ENCODE results near the gene ADAM12. TPM values are rescaled to one million over a fixed set of nuclear protein-coding genes. Genes with fewer than 3 reads are reported as not detected.

The ADAM12 gene
- total and polyA plus RNA-seq, 9 of the 15 experiments (the other 6 are each of a cell fraction or from before 2014, with no cell fraction given): not detected

DNA sequence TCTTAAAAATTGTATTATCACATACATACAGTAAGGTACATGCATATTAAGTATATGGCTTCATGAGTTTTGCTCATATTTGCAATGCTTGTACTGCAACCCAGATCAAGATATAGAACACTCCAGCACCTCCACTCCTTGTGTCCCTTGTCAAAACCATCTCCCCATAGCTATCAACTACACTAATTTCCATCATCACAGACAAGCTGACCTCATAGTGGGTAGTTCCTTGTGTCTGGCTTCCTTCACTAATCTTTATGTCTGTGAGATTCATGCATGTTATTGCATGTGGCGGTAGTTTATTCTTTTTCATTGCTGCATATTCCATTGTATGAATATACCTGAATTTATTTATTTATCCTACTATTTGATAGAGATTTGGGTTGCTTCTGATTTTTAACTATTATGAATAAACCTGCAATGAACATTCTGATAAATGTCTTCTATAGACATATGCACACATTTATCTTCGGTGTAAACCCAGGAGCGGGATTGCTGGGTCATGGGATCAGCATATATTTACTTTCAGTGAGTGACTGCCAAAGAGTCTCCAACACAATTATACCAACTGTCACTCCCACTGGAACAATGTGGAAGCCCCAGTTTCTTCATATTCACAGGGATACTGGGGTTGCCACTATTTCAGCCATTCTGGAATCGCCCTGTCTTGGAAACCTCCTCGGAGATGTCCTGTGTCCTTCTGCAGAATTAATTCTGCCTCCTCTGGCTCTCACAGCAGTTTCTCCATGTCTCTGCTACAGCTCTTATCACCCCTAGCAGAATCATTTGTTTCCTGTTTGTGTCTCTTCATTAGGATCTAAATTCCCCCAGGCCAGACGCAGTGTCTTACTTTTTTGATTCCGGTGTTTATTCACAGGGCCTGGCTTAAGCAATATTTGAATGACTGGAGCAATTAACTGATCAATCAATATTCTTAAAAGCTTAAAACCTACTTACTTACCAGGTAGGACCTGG, 14.7 kb upstream of the ADAM12 start:
- Histone ChIP-seq H2AFZ (ENCODE audit: low read depth, low read length) (no peak overlapping the region), H3K36me3 (ENCODE audit: control insufficient read depth, insufficient read depth, low read length) (no peaks in the 10 kb centered on the region), H3K9me3 (replicated peaks; ENCODE audit: control insufficient read depth, insufficient read depth, low read depth, low read length) (no peaks in the 10 kb centered on the region), H3K9ac (ENCODE audit: insufficient read depth in 1 of 2, low read depth in 2 of 2, low read length in 2 of 2) (no peak overlapping the region), H4K20me1 (replicated peaks; ENCODE audit: control insufficient read depth, insufficient read depth, low read length) (no peaks in the 10 kb centered on the region), H3K27ac (ENCODE audit: extremely low read depth, low read depth, low read length) (no peak overlapping the region), H3K4me2 (ENCODE audit: insufficient read depth, low read length) (no peak overlapping the region), H3K9me1 (ENCODE audit: control insufficient read depth, insufficient read depth, low read length) (no peaks in the 10 kb centered on the region), H3K4me3 (no peak overlapping the region), H3K79me2 (ENCODE audit: control insufficient read depth, insufficient read depth, low read length) (no peaks in the 10 kb centered on the region), H3K4me1 (replicated peaks in 1 of 2; ENCODE audit: control insufficient read depth in 2 of 2, insufficient read depth in 2 of 2, low read length in 2 of 2) (no peaks in the 10 kb centered on the region), H3K27me3 (ENCODE audit: control insufficient read depth in 2 of 2, insufficient read depth in 2 of 2, low read length in 2 of 2) (peaks cover 0 to 5% of the 10 kb centered on the region in 2 experiments; a peak in 2 of 5 replicates)
- intact Hi-C loops (cut with micrococcal nuclease) (loop anchor here (10.0 kb wide), 1 partner anchor 218 kb away; no protein-coding TSS in a partner anchor), in situ Hi-C loops (cut with MboI) (no loop called here)
- FAIRE-seq: no peak
- 6% methylated on average over 5 of the region's 7 CpGs for WGBS (ENCODE audit: insufficient coverage, low coverage, missing lambda C conversion rate)
- POLR2A ChIA-PET: interaction anchor here (0.7 to 1.1 kb wide), 2 partner anchors 10 to 423 kb away, joined by 3 read pairs; no protein-coding TSS in a partner anchor
- no TSS peak for BruUV-seq (replicated peaks)
- ATAC-seq: no peak
- CTCF ChIA-PET (ENCODE audit: low intra/inter-chr PET ratio): no interaction called here
- no peak for DNase-seq (ENCODE audit: extremely low read depth in 1 of 4, low spot score in 3 of 4)
- no peak for TF ChIP-seq ZNF830 (CRISPR knock-in tag; IDR thresholded peaks at IDR 0.05)
- TF ChIP-seq SIRT6 (IDR thresholded peaks at IDR 0.05; ENCODE audit: low read depth, low read length): no peak
- no peak for TF ChIP-seq ZNF778 (CRISPR knock-in tag; IDR thresholded peaks at IDR 0.05)
- TF ChIP-seq, protein P1, sequence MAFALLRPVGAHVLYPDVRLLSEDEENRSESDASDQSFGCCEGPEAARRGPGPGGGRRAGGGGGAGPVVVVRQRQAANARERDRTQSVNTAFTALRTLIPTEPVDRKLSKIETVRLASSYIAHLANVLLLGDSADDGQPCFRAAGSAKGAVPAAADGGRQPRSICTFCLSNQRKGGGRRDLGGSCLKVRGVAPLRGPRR (CRISPR knock-in tag; IDR thresholded peaks at IDR 0.05): no peak
- no peak for TF ChIP-seq ZNF232 (CRISPR knock-in tag; IDR thresholded peaks at IDR 0.05)
- TF ChIP-seq SMARCA4 (IDR thresholded peaks at IDR 0.05): no peak
- no peak for TF ChIP-seq ERF (CRISPR knock-in tag; IDR thresholded peaks at IDR 0.05)
- TF ChIP-seq CREB1 (IDR thresholded peaks at IDR 0.05): no peak
- TF ChIP-seq CREB1 (CRISPR knock-in tag; IDR thresholded peaks at IDR 0.05): no peak
- TF ChIP-seq, protein P2, sequence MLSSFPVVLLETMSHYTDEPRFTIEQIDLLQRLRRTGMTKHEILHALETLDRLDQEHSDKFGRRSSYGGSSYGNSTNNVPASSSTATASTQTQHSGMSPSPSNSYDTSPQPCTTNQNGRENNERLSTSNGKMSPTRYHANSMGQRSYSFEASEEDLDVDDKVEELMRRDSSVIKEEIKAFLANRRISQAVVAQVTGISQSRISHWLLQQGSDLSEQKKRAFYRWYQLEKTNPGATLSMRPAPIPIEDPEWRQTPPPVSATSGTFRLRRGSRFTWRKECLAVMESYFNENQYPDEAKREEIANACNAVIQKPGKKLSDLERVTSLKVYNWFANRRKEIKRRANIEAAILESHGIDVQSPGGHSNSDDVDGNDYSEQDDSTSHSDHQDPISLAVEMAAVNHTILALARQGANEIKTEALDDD (IDR thresholded peaks at IDR 0.05): no peak
- no peak for TF ChIP-seq NBN (IDR thresholded peaks at IDR 0.05; ENCODE audit: low read depth)

All from K562 (cell line).